ENCODE results near the gene ZNF205.

The ZNF205 gene

GRCh38 chr16:3106205-3106928, 6.0 kb upstream of the ZNF205 start:
- peak; percentile 95 for DNase-seq

GRCh38 chr16:3112881-3113574, 642 bp downstream of the ZNF205 start:
- DNase-seq = no peak

- peak; percentile 23 for DNase-seq
Measured at GRCh38 chr16:3113765-3114479, 1.5 kb downstream of the ZNF205 start.

- no peak for DNase-seq
Measured at GRCh38 chr16:3115003-3115402, 2.6 kb downstream of the ZNF205 start.

GRCh38 chr16:3115561-3115960, 3.2 kb downstream of the ZNF205 start:
- DNase-seq = no peak

GRCh38 chr16:3118204-3118790, 5.9 kb downstream of the ZNF205 start:
- no peak for DNase-seq

GRCh38 chr16:3118846-3119245, 6.5 kb downstream of the ZNF205 start:
- DNase-seq = no peak

GRCh38 chr16:3119286-3119685, 6.9 kb downstream of the ZNF205 start:
- no peak for DNase-seq

GRCh38 chr16:3119701-3120408, 7.5 kb downstream of the ZNF205 start:
- no peak for DNase-seq

GRCh38 chr16:3120435-3120834, 8.0 kb downstream of the ZNF205 start:
- DNase-seq = no peak

GRCh38 chr16:3121851-3122467, 9.6 kb downstream of the ZNF205 start:
- no peak for DNase-seq

GRCh38 chr16:3122926-3123570, 10.7 kb downstream of the ZNF205 start:
- no peak for DNase-seq

GRCh38 chr16:3123986-3124886, 11.8 kb downstream of the ZNF205 start:
- peak; percentile 99 for DNase-seq

- DNase-seq = no peak
Measured at GRCh38 chr16:3127745-3128144, 15.4 kb downstream of the ZNF205 start.

- peak; percentile 86 for DNase-seq
Measured at GRCh38 chr16:3129137-3130131, 17.0 kb downstream of the ZNF205 start.

- DNase-seq = peak; percentile 60
Measured at GRCh38 chr16:3131755-3132377, 19.5 kb downstream of the ZNF205 start.

GRCh38 chr16:3133844-3134243, 21.5 kb downstream of the ZNF205 start:
- DNase-seq = no peak

- peak; percentile 93 for DNase-seq
Measured at GRCh38 chr16:3134338-3135125, 22.1 kb downstream of the ZNF205 start, which contains the start of gene ZNF213. Gene ZNF213 (plus strand): TSS chr16:3135029. CDS start chr16:3137281, 2,252 bp downstream.
